A549 treated with CORT108297 at 1 μM for 4 hours (cell line): ENCODE measurements around the gene RNF112. TPM values are rescaled to one million over a fixed set of nuclear protein-coding genes. Genes with fewer than 3 reads are reported as not detected.

ENCODE experiments used
- total RNA-seq: library from RNA; stranded (reverse); fragments of 200-300 nt; extraction: Qiagen RNA extraction; gene quantifications from 5 replicates; pipeline ENCODE4 v1.2.3, GENCODE V29; 2022

RNF112 gene, protein sequence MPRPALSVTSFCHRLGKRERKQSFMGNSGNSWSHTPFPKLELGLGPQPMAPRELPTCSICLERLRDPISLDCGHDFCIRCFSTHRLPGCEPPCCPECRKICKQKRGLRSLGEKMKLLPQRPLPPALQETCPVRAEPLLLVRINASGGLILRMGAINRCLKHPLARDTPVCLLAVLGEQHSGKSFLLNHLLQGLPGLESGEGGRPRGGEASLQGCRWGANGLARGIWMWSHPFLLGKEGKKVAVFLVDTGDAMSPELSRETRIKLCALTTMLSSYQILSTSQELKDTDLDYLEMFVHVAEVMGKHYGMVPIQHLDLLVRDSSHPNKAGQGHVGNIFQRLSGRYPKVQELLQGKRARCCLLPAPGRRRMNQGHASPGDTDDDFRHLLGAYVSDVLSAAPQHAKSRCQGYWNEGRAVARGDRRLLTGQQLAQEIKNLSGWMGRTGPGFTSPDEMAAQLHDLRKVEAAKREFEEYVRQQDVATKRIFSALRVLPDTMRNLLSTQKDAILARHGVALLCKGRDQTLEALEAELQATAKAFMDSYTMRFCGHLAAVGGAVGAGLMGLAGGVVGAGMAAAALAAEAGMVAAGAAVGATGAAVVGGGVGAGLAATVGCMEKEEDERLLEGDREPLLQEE
- total RNA-seq, result 0.13 to 0.95 TPM (median 0.39 TPM) in 5 replicates

DNA sequence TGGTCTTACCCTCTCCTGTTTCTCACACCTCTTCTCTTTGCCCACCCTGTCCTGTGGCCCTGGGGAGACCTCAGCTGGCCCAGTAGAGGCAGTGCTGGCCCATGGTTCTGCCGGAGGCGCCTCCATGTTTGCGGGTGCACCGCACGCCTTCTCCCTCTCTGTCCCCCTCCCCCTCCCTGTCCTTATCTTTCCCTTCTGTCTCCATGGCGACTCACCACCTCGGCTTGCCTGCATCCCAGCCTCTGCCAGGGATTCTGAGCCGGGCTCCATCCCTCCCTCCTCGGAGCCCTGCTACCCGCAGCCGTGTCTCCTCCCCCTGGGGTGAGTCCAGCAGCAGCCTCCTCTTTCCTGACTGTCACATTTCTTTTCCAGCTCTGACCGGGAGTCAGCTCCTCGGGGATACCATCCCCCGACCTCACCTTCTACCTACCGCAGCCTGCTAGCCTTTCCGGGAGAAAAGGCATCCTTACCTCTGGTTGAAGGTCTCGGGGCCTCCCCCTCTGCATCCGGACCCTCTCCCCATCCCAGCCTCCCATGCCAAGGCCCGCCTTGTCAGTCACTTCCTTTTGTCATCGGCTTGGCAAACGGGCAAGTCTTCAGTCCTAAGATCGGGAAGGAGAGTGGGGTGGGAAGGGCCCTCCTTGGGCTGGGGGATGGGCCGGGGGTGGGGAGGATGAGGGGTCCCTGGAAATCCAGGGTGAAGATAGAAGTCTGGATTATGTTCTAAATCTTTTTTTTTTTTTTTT, at the start of gene RNF112:
TSS of gene RNF112 (plus strand) at position 358 of the 746 bp plus-strand sequence. CDS start at position 535, 177 bp downstream.

DNA sequence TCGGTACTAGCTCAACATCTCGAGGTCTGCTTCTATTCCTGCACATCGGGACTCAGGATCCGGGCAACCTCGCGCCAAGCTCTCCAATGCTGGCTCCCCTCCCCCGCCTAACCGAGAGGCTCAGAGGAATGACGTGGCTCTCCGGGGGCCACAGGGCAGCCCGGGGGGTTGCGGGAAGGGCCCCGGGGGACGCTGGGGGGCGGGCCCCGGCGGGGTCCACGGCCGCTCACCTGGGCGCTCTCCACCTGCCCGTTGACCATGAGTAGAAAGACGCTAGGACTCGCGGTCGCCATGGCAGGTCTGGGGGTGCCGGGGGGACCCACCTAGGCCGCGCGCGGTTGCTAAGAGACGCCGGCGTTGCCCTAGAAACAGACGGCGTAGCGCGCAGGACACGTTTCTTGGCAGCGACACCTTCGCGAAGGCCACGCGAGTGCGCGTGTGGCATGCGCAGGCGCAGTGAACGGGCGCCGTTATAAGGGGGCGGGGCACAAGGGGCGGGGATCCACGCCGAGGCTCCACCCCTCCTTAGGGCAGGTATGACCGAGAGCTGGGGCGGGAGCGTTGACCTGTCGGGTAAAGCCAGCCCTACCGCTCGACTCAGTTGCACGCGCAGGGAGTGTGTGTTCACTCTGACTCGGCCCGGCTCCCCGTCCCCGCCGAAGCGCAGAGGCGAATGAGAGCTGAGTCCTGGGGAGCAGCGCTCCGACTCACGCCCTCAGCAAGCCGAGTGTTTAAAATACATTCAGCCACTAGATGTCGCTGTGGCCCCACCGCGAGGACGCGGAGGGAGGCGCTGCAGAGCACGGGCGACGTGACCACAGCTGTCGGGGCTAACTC, 48.5 kb upstream of the RNF112 start, which contains the start of gene B9D1:
TSS of gene B9D1 (minus strand) at position 447 of the 837 bp plus-strand sequence. CDS start at position 293, 154 bp downstream.

DNA sequence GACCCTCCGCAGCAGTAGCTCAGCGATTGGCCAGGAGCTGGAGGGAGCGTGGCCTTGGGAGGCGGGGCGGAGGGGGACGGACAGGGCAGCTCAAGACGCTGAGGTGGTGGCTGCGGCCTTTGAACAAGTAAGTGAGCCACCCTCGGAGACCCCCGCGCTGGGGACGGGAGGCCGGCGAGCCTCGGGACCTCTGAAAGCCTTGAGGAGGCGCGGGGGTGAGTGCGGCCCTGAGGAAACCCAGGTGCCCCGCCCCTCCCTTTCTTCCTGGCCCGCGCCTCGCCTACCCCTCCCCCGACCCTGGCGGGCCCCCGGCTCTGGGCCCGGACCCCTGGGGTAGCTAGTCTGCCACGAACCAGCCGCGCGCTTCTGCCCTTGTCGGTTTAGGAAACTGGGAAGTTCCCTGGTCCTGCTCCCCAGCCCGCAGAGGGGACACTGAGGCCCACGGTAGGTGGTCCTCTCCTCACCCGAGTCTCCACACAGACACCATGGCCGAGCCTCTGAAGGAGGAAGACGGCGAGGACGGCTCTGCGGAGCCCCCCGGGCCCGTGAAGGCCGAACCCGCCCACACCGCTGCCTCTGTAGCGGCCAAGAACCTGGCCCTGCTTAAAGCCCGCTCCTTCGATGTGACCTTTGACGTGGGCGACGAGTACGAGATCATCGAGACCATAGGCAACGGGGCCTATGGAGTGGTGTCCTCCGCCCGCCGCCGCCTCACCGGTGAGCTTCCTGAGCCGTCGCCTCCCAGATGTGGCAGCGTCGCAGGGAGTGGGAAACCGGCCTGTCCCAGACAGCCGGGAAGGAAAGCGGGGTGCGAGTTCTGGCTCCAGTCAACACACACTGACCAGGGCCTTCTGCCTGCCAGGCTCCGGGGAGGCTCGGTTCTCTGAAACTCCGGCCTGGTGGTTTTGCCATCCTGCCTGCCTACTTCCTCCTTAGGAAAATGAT, 32.3 kb upstream of the RNF112 start, which contains the start of gene MAPK7:
TSS of gene MAPK7 (plus strand) at position 83 of the 945 bp plus-strand sequence. CDS start at position 486, 403 bp downstream.

DNA sequence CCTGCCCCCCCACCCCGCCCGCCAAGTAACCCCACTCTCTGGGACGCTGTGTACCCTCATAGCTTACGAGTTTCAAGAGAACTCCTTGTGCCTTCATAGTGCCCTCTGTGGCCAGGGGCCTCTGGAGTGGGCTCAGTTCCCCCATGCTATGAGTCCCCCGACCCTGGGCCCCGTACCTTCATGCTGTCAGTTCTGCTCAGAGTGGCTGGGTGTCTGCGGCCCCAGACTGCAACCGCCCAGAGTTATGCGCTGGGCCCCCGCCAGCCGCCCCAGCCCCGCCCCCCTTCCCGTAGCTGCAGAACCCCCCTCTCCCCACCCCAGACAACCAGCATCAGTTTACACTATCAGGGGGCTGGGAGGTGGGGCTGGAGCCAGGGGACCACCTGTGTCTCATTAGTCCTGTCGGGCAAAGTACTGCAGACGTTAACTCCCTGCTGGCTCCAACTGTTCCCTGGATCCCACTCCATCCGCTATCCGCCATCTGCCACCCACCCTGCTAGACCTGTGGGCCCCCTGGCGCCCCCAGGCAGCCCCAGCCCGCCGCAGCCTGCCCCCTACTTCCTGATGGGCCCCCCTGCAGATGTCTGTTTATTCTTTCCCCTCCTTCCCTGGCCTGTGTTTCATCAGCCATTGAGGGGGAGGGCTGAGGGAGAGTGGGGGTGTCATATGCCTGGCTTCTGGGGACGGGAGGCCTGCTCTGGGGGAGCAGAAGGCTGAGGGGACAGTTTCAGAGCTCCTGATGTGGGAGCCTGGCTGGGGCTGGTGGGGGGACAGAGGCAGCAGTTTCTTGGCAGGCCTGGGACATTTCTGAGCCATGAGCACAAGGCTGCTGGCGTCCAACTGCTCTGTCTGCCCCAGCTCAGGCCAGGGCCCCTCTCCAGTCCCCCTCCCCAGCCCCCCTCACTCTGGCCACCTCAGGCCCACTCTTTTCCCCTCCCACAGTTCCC, 23.8 kb upstream of the RNF112 start, which contains the start of gene MFAP4:
TSS of gene MFAP4 (minus strand) at position 217 of the 947 bp plus-strand sequence. CDS start at position 182, 35 bp downstream.

Other genes starting within 250 kb of the RNF112 start
- 41.4 to 64.3 TPM (median 51.8 TPM) in 5 replicates for gene EPN2, start 173.9 kb upstream of the RNF112 start, total RNA-seq
- 39.6 to 50.0 TPM (median 49.4 TPM) in 5 replicates for gene B9D1, start 48.5 kb upstream of the RNF112 start, total RNA-seq
- 19.3 to 27.3 TPM (median 24.9 TPM) in 5 replicates for gene MAPK7, start 32.7 kb upstream of the RNF112 start, total RNA-seq
- 0.05 to 0.06 TPM in 2 of 5 replicates, not detected in the others for gene MFAP4, start 24.0 kb upstream of the RNF112 start, total RNA-seq
- gene SLC47A1, start 122.6 kb downstream of the RNF112 start, total RNA-seq, result 23.1 to 25.2 TPM (median 24.0 TPM) in 5 replicates
- 161 to 182 TPM (median 165 TPM) in 5 replicates for gene ALDH3A2, start 237.5 kb downstream of the RNF112 start, total RNA-seq